BE2C (cell line): ENCODE data around the gene SUPT7L. TPM values are rescaled to one million over a fixed set of nuclear protein-coding genes. Genes with fewer than 3 reads are reported as not detected.

Source experiments
- DNase-seq: peaks from one replicate; pipeline ENCODE4 v3.0.0-alpha.2; 2020
- H3K27me3 ChIP-seq: fragments of 250-450 bp; sonication (Bioruptor Pico); 2 replicates; pipeline ENCODE4 v1.5.1; 2020; ENCODE audit warnings: mild to moderate bottlenecking
- H3K36me3 ChIP-seq: fragments of 250-450 bp; sonication (Bioruptor Pico); 2 replicates; pipeline ENCODE4 v1.5.1; 2020; ENCODE audit warnings: mild to moderate bottlenecking
- H3K4me1 ChIP-seq: fragments of 250-450 bp; sonication (Bioruptor Pico); 2 replicates; pipeline ENCODE4 v1.5.1; 2020
- H3K4me3 ChIP-seq: 2 replicates; pipeline ENCODE4 v1.5.1; 2011; ENCODE audit warnings: low read depth, low read length
- H3K9me3 ChIP-seq: fragments of 250-450 bp; sonication (Bioruptor Pico); 2 replicates; pipeline ENCODE4 v1.5.1; 2020
- polyA plus RNA-seq: library from polyadenylated mRNA; unstranded; fragments of >200 nt; gene quantifications from one replicate; pipeline ENCODE4 v1.2.1, GENCODE V29; 2012; ENCODE audit warnings: low read depth, missing spikeins; ENCODE audit not compliant: insufficient read length, insufficient read depth
- TF ChIP-seq, protein P1 (sequence below): IDR thresholded peaks from 2 replicates; pipeline ENCODE4 v1.5.1; 2012; ENCODE audit warnings: mild to moderate bottlenecking, low read depth, low read length

The SUPT7L gene, protein sequence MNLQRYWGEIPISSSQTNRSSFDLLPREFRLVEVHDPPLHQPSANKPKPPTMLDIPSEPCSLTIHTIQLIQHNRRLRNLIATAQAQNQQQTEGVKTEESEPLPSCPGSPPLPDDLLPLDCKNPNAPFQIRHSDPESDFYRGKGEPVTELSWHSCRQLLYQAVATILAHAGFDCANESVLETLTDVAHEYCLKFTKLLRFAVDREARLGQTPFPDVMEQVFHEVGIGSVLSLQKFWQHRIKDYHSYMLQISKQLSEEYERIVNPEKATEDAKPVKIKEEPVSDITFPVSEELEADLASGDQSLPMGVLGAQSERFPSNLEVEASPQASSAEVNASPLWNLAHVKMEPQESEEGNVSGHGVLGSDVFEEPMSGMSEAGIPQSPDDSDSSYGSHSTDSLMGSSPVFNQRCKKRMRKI
- 49.4 TPM for polyA plus RNA-seq

DNA sequence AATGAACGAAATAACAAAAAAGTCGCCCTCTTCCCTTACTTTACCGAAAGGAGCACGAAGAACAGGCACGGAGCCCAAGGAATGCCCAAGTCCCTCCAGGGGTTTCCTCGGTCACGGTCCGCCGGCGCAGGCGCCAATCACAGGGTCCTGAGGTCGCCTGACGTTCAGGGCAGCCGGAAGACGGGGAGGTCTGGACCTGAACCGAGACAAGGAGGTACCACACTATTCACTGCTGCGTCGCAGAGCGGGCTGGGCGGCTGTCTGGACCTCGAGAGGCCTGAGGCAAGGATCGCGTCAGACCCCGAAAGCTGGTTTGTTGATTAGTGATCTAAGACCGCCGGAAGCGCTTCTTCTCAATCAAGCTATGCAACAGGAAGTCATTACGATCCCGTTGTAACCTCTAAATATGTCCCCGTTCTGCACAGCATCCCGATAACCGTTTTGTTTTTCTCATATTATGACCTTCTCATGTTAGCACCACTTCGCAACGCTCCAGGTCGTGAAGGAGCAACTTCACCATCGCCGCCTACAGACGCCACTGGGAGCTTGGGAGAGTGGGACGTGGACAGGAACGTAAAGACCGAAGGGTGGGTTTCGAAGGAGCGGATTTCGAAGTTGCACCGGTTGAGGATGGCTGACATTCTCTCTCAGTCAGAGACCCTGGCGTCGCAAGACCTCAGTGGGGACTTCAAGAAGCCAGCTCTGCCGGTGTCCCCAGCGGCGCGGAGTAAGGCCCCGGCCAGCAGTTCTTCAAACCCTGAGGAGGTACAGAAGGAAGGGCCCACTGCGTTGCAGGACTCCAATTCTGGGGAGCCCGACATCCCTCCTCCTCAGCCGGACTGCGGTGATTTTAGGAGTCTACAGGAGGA is at the start of gene SUPT7L, which contains the start of gene SLC4A1AP:
SUPT7L (minus strand) TSS at position 330 of the 869 bp plus-strand sequence. CDS start 1,422 bp downstream, outside the sequence.
SLC4A1AP (plus strand) TSS at position 605 of the 869 bp plus-strand sequence; CDS start at position 631, 26 bp downstream.
- peak; percentile 84 for DNase-seq
- H3K4me1 ChIP-seq = peaks cover 3% of the 10 kb centered on the region; the same call in 1 of the 2 replicates
- H3K36me3 ChIP-seq = peaks cover 43% of the 10 kb centered on the region

DNA sequence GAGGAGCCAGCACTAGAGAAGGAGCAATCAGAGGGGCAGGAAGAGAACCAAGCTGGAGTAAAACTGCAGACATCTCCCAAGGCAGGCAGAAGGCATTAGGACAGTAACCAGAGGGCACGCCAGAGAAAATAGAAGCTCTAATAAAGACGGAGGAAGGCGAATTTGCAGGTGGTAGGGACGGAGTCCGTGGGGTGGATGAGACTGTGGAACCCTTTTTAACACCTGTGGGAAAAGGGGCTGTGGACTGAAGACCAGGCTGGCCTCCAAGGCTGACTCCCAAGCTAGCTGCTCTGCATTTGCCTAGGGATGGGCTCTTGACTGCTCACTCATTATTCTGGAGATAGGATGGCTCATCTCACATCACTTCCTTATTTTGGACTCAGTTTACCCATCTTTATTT is 49.8 kb upstream of the SUPT7L start:
- DNase-seq = no peak
- no peaks in the 10 kb centered on the region for H3K9me3 ChIP-seq
- H3K4me1 ChIP-seq = peaks cover 27% of the 10 kb centered on the region
- H3K4me3 ChIP-seq = no peak overlapping the region
- no peaks in the 10 kb centered on the region for H3K36me3 ChIP-seq
- TF ChIP-seq, protein P1, sequence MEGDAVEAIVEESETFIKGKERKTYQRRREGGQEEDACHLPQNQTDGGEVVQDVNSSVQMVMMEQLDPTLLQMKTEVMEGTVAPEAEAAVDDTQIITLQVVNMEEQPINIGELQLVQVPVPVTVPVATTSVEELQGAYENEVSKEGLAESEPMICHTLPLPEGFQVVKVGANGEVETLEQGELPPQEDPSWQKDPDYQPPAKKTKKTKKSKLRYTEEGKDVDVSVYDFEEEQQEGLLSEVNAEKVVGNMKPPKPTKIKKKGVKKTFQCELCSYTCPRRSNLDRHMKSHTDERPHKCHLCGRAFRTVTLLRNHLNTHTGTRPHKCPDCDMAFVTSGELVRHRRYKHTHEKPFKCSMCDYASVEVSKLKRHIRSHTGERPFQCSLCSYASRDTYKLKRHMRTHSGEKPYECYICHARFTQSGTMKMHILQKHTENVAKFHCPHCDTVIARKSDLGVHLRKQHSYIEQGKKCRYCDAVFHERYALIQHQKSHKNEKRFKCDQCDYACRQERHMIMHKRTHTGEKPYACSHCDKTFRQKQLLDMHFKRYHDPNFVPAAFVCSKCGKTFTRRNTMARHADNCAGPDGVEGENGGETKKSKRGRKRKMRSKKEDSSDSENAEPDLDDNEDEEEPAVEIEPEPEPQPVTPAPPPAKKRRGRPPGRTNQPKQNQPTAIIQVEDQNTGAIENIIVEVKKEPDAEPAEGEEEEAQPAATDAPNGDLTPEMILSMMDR = no peak
- no peaks in the 10 kb centered on the region for H3K27me3 ChIP-seq

More for the DNA sequence above, at the start of gene SUPT7L, which contains the start of gene SLC4A1AP:
- Histone ChIP-seq H3K9me3 (no peaks in the 10 kb centered on the region), H3K27me3 (no peaks in the 10 kb centered on the region), H3K4me3 (peak within 1 kb of the TSS; percentile 91)
- TF ChIP-seq, protein P1 = no peak

DNA sequence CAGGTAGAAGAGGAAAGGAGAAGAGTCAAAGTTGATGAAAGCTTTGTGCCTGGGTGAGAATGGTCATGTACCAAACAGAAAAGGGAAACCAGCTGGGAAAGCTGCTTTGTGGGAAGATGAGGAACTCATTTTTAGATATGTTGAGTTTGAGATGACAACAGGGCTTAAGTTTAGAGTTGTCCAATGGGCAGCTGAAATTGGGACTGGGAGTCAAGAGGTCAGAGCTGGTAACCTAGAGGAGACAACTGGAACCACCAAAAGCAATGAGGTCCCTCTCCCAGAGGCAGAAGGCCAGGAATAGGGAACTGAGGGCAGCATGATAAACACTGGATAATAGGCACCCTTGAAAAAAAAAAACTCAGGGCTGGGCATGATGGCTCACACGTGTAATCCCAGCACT is 49.1 kb upstream of the SUPT7L start:
- TF ChIP-seq, protein P1 = no peak
- no peaks in the 10 kb centered on the region for H3K27me3 ChIP-seq

DNA sequence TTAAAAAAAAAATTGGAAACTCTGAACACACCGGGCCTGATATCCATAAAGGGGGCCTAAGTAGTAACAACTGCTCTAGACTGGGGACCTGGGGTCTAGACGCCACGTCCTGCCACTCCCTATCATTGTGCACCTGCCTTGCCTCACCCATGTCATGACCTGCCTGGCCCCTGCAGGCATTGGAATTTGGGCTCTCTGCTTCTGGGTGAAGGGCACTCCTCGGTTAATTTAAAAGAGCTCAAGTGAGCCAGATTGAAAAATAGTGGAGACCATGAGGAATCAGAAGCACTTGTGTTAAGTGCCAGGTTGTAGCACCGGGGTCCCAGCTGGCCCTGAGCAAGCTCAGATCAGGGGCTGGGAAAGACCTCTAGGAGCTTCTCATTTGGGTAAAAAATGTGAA is 48.4 kb upstream of the SUPT7L start:
- Histone ChIP-seq H3K4me3 (no peak overlapping the region), H3K4me1 (peaks cover 22% of the 10 kb centered on the region), H3K36me3 (no peaks in the 10 kb centered on the region), H3K27me3 (no peaks in the 10 kb centered on the region), H3K9me3 (no peaks in the 10 kb centered on the region)
- DNase-seq = no peak
- TF ChIP-seq, protein P1 = no peak

More for the DNA sequence above, 49.1 kb upstream of the SUPT7L start:
- peaks cover 26% of the 10 kb centered on the region for H3K4me1 ChIP-seq
- no peak for DNase-seq
- no peaks in the 10 kb centered on the region for H3K9me3 ChIP-seq
- H3K4me3 ChIP-seq = no peak overlapping the region
- no peaks in the 10 kb centered on the region for H3K36me3 ChIP-seq

DNA sequence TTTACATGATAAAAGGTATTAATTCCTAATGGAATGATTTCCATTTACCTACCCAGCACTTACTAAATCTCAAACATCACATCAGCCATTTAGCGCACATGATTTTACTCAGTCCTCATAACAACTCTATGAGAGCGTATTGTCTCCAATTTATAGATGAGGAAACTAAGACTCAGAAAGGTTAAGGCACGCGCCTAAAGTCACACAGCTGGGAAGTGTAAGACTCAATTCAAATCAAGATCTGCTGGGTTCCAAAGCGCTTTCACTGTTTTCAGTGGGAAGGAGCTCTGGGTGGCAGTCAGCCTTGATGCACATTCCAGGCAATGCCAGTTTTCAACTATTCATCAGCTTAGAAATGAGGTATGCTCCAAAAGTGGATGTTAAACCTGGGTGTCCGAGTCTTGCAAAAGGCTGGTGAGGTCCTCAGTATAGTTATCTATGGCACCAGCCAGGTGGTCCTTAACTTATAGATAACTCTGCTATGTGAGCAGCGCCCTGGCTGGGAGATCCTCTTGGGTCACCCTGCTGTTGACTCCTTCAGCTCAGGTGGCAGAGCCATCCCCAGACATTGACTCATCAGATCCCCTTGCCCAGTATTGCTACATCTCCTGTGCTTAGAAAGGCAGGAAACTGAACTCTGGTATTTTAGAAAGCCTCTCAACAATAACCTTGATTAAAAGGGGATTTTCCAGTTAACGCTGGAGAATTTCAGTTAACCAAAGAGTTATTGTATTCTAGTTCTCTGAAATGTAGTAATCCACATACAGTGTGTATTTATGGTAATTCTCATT is 47.4 kb upstream of the SUPT7L start:
- H3K36me3 ChIP-seq = no peaks in the 10 kb centered on the region
- TF ChIP-seq, protein P1 = no peak
- H3K4me1 ChIP-seq = peaks cover 15% of the 10 kb centered on the region
- DNase-seq = no peak
- H3K9me3 ChIP-seq = no peaks in the 10 kb centered on the region
- H3K4me3 ChIP-seq = no peak overlapping the region
- H3K27me3 ChIP-seq = no peaks in the 10 kb centered on the region
